ACC112 (cell line): ENCODE measurements around the gene TWIST2.

ENCODE experiments used
- H2AFZ ChIP-seq: fragments of 200-600 bp; sonication (generic); one replicate; pipeline ENCODE4 v1.6.0; 2017; ENCODE audit warnings: antibody characterized with exemption, low read length; ENCODE audit not compliant: unreplicated experiment
- H3K27ac ChIP-seq: fragments of 200-600 bp; sonication (generic); 2 replicates; pipeline ENCODE4 v1.5.1; 2014; ENCODE audit warnings: low read depth, mild to moderate bottlenecking, antibody characterized with exemption, low read length, moderate library complexity
- H3K27me3 ChIP-seq: fragments of 200-600 bp; sonication (generic); 2 replicates; pipeline ENCODE4 v1.6.1; 2014; ENCODE audit warnings: mild to moderate bottlenecking, antibody characterized with exemption, low read length, moderate library complexity, mixed read lengths; ENCODE audit not compliant: insufficient read depth
- H3K36me3 ChIP-seq: fragments of 200-600 bp; sonication (generic); 2 replicates; pipeline ENCODE4 v1.6.1; 2016; ENCODE audit warnings: mild to moderate bottlenecking, antibody characterized with exemption, low read length, moderate library complexity, mixed read lengths; ENCODE audit not compliant: insufficient read depth
- H3K4me1 ChIP-seq: fragments of 200-600 bp; sonication (generic); one replicate; pipeline ENCODE4 v1.6.1; 2016; ENCODE audit warnings: low read length, mixed read lengths; ENCODE audit not compliant: insufficient read depth, unreplicated experiment, control insufficient read depth
- H3K4me3 ChIP-seq: fragments of 200-600 bp; sonication (generic); 2 replicates; pipeline ENCODE4 v1.5.1; 2014; ENCODE audit warnings: mild to moderate bottlenecking, low read depth, low read length
- H3K79me2 ChIP-seq: fragments of 200-600 bp; sonication (generic); one replicate; pipeline ENCODE4 v1.6.0; 2016; ENCODE audit warnings: low read length; ENCODE audit not compliant: control insufficient read depth, unreplicated experiment, insufficient read depth

The TWIST2 gene

GRCh38 chr2:238941262-238941792 is 93.4 kb downstream of the TWIST2 start:
- H3K4me1 ChIP-seq, result peaks cover 28% of the 10 kb centered on the region

GRCh38 chr2:238942080-238942725 is 94.3 kb downstream of the TWIST2 start:
- Histone ChIP-seq H2AFZ (no peak overlapping the region), H3K4me1 (peaks cover 28% of the 10 kb centered on the region), H3K27ac (peak overlapping the region; percentile 14; the same call in 1 of the 2 replicates)

More at GRCh38 chr2:238941262-238941792, 93.4 kb downstream of the TWIST2 start:
- Histone ChIP-seq H3K4me3 (no peak overlapping the region), H3K79me2 (no peaks in the 10 kb centered on the region), H3K27ac (no peak overlapping the region), H3K27me3 (no peaks in the 10 kb centered on the region), H2AFZ (no peak overlapping the region), H3K36me3 (no peaks in the 10 kb centered on the region)

GRCh38 chr2:238942726-238943300 is 94.9 kb downstream of the TWIST2 start:
- peaks cover 31% of the 10 kb centered on the region for H3K4me1 ChIP-seq
- H3K36me3 ChIP-seq, result no peaks in the 10 kb centered on the region
- H3K4me3 ChIP-seq, result no peak overlapping the region
- peak overlapping the region; percentile 32; the same call in 1 of the 2 replicates for H3K27ac ChIP-seq
- H3K27me3 ChIP-seq, result no peaks in the 10 kb centered on the region
- no peak overlapping the region for H2AFZ ChIP-seq
- H3K79me2 ChIP-seq, result no peaks in the 10 kb centered on the region

More at GRCh38 chr2:238942080-238942725, 94.3 kb downstream of the TWIST2 start:
- H3K79me2 ChIP-seq, result no peaks in the 10 kb centered on the region
- H3K36me3 ChIP-seq, result no peaks in the 10 kb centered on the region
- no peak overlapping the region for H3K4me3 ChIP-seq
- no peaks in the 10 kb centered on the region for H3K27me3 ChIP-seq

GRCh38 chr2:238943338-238944067 is 95.6 kb downstream of the TWIST2 start:
- H3K27me3 ChIP-seq, result no peaks in the 10 kb centered on the region
- no peak overlapping the region for H2AFZ ChIP-seq
- peak overlapping the region; percentile 32; the same call in 1 of the 2 replicates for H3K27ac ChIP-seq
- H3K79me2 ChIP-seq, result no peaks in the 10 kb centered on the region
- peaks cover 31% of the 10 kb centered on the region for H3K4me1 ChIP-seq
- H3K36me3 ChIP-seq, result no peaks in the 10 kb centered on the region
- no peak overlapping the region for H3K4me3 ChIP-seq

- no peaks in the 10 kb centered on the region for H3K79me2 ChIP-seq
- peaks cover 28% of the 10 kb centered on the region for H3K4me1 ChIP-seq
- no peak overlapping the region for H3K27ac ChIP-seq
- no peak overlapping the region for H2AFZ ChIP-seq
- H3K36me3 ChIP-seq, result no peaks in the 10 kb centered on the region
- no peak overlapping the region for H3K4me3 ChIP-seq
- H3K27me3 ChIP-seq, result no peaks in the 10 kb centered on the region
These were observed 97.7 kb downstream of the TWIST2 start for GRCh38 chr2:238945433-238946150.

- Histone ChIP-seq H3K27me3 (no peaks in the 10 kb centered on the region), H3K4me1 (peaks cover 28% of the 10 kb centered on the region), H2AFZ (no peak overlapping the region), H3K4me3 (no peak overlapping the region), H3K27ac (no peak overlapping the region), H3K79me2 (no peaks in the 10 kb centered on the region), H3K36me3 (no peaks in the 10 kb centered on the region)
These were observed 98.7 kb downstream of the TWIST2 start for GRCh38 chr2:238946318-238947242.

- Histone ChIP-seq H2AFZ (no peak overlapping the region), H3K4me1 (peaks cover 27% of the 10 kb centered on the region), H3K27ac (peak overlapping the region; percentile 86), H3K27me3 (no peaks in the 10 kb centered on the region), H3K36me3 (no peaks in the 10 kb centered on the region), H3K79me2 (no peaks in the 10 kb centered on the region), H3K4me3 (no peak overlapping the region)
These were observed 99.4 kb downstream of the TWIST2 start for GRCh38 chr2:238947243-238947760.

- H2AFZ ChIP-seq, result peak overlapping the region; percentile 13
These were observed 100.2 kb downstream of the TWIST2 start for GRCh38 chr2:238947920-238948710.

More at GRCh38 chr2:238947920-238948710, 100.2 kb downstream of the TWIST2 start:
- no peaks in the 10 kb centered on the region for H3K79me2 ChIP-seq
- H3K27me3 ChIP-seq, result no peaks in the 10 kb centered on the region
- no peaks in the 10 kb centered on the region for H3K36me3 ChIP-seq
- peaks cover 20% of the 10 kb centered on the region for H3K4me1 ChIP-seq
- peak overlapping the region; percentile 86 for H3K27ac ChIP-seq
- H3K4me3 ChIP-seq, result no peak overlapping the region
